CD4-positive, alpha-beta T cell treated with Interferon alpha-2 for 1 hour (primary cell): ENCODE data around the gene SLC22A17.
A peak's percentile ranks its signal among the peaks of the same experiment; 100 is the strongest.

ENCODE experiments used
- DNase-seq, 2 donors: peaks; one replicate each; pipeline ENCODE4 v3.0.0-alpha.2; 2020 to 2022

Gene SLC22A17

GRCh38 chr14:23380976-23381375 is 28.3 kb upstream of the SLC22A17 start:
- no peak for DNase-seq

GRCh38 chr14:23380197-23380914 is 27.7 kb upstream of the SLC22A17 start:
- DNase-seq, result no peak

GRCh38 chr14:23379366-23380196 is 26.9 kb upstream of the SLC22A17 start:
- DNase-seq, result peak; percentile 60 to 73

GRCh38 chr14:23378612-23379220 is 26.0 kb upstream of the SLC22A17 start:
- DNase-seq, result no peak

- no peak for DNase-seq
These were observed 25.2 kb upstream of the SLC22A17 start for GRCh38 chr14:23377573-23378563.

- DNase-seq, result no peak
These were observed 24.5 kb upstream of the SLC22A17 start for GRCh38 chr14:23377198-23377550.

- DNase-seq, result no peak
These were observed 24.0 kb upstream of the SLC22A17 start, which contains the start of gene CMTM5 for GRCh38 chr14:23376482-23377197. TSS of gene CMTM5 (plus strand) at chr14:23377046. CDS start at chr14:23377252, 206 bp downstream.

- DNase-seq, result no peak
These were observed 23.0 kb upstream of the SLC22A17 start for GRCh38 chr14:23375527-23376251.

GRCh38 chr14:23373041-23373440 is 20.4 kb upstream of the SLC22A17 start:
- DNase-seq, result no peak

- no peak for DNase-seq
These were observed 19.8 kb upstream of the SLC22A17 start, which contains the start of gene IL25 for GRCh38 chr14:23372509-23372908. TSS of gene IL25 (plus strand) at chr14:23372809.

GRCh38 chr14:23371865-23372264 is 19.2 kb upstream of the SLC22A17 start:
- no peak for DNase-seq

- DNase-seq, result no peak
These were observed 17.5 kb upstream of the SLC22A17 start for GRCh38 chr14:23370221-23370620.

GRCh38 chr14:23366426-23366921 is 13.8 kb upstream of the SLC22A17 start:
- DNase-seq, result no peak

- no peak for DNase-seq
These were observed 13.2 kb upstream of the SLC22A17 start for GRCh38 chr14:23365732-23366425.

GRCh38 chr14:23365036-23365731 is 12.5 kb upstream of the SLC22A17 start, which contains the start of gene EFS:
TSS of gene EFS (minus strand) at chr14:23365172. CDS start at chr14:23365025, 147 bp downstream.
- no peak for DNase-seq

GRCh38 chr14:23364164-23365035 is 11.7 kb upstream of the SLC22A17 start:
- DNase-seq, result no peak

- DNase-seq, result no peak
These were observed 9.5 kb upstream of the SLC22A17 start for GRCh38 chr14:23362200-23362599.

- no peak for DNase-seq
These were observed 9.1 kb upstream of the SLC22A17 start for GRCh38 chr14:23361763-23362162.
